Dendritic cell treated with granulocyte-macrophage colony-stimulating factor and Interleukin-4, amounts not matched to agents 40 ng/mL and 50 ng/mL, for 4 days (primary cell): ENCODE results near the gene SGCA.

Experiments
- H3K27ac Mint-ChIP-seq: one replicate; pipeline ENCODE4 v1.8.0; 2022; ENCODE audit warnings: mild to moderate bottlenecking, mixed read lengths
- H3K27me3 Mint-ChIP-seq: one replicate; pipeline ENCODE4 v1.8.0; 2022; ENCODE audit warnings: mild to moderate bottlenecking, mixed read lengths
- H3K36me3 Mint-ChIP-seq: one replicate; pipeline ENCODE4 v1.8.0; 2022; ENCODE audit warnings: low read depth, mixed read lengths
- H3K4me1 Mint-ChIP-seq: one replicate; pipeline ENCODE4 v1.8.0; 2022; ENCODE audit warnings: low read depth, mixed read lengths
- H3K4me3 Mint-ChIP-seq: one replicate; pipeline ENCODE4 v1.8.0; 2022; ENCODE audit warnings: mild to moderate bottlenecking, moderate library complexity, mixed read lengths
- H3K9me3 Mint-ChIP-seq: one replicate; pipeline ENCODE4 v1.8.0; 2022; ENCODE audit warnings: mixed read lengths
- intact Hi-C: fragments of 100-400 bp; cut with micrococcal nuclease; formaldehyde crosslinking; loops from one replicate; pipeline ENCODE4 v1.15.0; 2022

SGCA gene

DNA sequence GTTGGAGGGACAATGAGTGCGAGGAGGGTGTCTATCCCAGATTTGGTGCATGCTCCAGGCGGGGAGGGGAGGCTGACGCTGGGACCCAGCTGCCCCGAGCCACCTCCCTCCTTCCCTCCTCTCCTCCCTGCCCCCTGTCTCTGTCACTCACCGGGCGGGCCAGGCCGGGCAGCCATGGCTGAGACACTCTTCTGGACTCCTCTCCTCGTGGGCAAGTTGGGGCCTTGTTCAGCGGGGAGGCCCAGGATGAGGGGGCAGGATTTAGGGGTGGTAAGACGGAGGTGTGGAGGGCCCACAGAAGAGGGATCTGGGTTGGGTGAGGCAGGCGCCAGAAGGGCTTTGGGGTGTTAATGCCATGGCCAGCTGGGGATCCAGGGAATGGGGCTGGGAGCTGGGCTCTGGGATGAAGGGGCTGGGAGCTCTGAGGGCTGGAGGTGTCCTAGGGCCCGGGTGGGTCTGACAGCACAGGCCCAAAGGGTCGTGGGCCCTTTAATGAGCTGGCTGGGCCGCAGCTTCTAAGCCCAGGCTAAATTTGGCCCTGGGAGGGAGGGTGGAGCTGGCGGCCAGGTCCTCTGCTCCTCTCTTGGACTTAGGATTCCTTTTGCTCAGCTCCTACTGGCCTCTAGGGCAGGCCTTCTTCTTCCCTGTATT is at the start of gene SGCA:
Gene SGCA (plus strand): TSS at position 139 of the 651 bp plus-strand sequence. CDS start 36 bp downstream, at position 175.
- H3K36me3 Mint-ChIP-seq = no peaks in the 10 kb centered on the region
- peaks cover 45% of the 10 kb centered on the region for H3K27me3 Mint-ChIP-seq
- no peaks in the 10 kb centered on the region for H3K9me3 Mint-ChIP-seq
- peak within 1 kb of the TSS; percentile 3 for H3K27ac Mint-ChIP-seq
- H3K4me1 Mint-ChIP-seq = peaks cover 41% of the 10 kb centered on the region
- intact Hi-C loops = no loop called here
- H3K4me3 Mint-ChIP-seq = no peak within 1 kb of the TSS

DNA sequence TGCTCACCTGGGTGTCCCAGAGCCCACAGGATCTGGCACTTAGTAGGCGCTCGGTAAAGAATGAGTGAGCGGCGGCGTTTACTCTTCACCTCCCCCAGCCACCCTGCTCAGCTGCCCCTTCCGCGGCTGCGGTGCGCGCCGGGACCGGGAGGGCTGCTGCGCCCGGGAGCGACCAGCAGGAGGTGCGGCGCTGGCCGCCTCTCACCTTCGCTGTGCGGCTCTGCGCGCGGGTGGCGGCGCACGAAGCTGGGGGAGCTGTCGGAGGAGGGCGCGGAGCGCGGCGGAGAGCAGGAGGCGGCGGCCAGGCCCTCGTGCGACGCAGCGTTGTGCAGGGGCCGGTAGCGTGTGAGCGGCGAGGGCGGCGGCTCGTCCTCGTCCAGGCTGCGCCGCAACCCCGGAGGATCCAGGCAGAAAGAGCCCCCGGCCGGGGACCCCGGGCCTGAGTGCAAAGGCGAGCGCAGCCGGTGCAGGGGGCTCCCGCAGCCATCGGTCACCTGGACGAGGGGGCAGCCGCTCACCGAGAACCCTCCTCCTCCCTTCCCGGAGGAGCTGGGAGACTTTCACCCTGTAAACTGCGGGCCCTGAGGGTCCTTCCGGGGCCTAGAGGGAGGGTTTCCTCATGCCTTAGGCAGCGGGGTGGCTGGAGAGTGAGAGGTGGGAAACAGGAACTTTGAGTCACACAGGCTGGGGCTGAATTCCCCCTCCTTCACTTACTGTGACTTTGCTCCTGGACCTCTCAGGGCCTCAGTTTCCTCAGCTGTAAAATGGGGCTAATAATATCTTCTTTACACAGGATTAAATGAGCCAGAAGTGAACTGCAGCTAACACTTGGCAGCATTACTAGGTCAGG is 48.4 kb upstream of the SGCA start:
- no peaks in the 10 kb centered on the region for H3K9me3 Mint-ChIP-seq
- H3K27me3 Mint-ChIP-seq = peaks cover 93% of the 10 kb centered on the region
- peaks cover 23% of the 10 kb centered on the region for H3K4me1 Mint-ChIP-seq
- H3K36me3 Mint-ChIP-seq = no peaks in the 10 kb centered on the region
- no peak overlapping the region for H3K27ac Mint-ChIP-seq
- intact Hi-C loops = no loop called here
- H3K4me3 Mint-ChIP-seq = peak overlapping the region; percentile 63

DNA sequence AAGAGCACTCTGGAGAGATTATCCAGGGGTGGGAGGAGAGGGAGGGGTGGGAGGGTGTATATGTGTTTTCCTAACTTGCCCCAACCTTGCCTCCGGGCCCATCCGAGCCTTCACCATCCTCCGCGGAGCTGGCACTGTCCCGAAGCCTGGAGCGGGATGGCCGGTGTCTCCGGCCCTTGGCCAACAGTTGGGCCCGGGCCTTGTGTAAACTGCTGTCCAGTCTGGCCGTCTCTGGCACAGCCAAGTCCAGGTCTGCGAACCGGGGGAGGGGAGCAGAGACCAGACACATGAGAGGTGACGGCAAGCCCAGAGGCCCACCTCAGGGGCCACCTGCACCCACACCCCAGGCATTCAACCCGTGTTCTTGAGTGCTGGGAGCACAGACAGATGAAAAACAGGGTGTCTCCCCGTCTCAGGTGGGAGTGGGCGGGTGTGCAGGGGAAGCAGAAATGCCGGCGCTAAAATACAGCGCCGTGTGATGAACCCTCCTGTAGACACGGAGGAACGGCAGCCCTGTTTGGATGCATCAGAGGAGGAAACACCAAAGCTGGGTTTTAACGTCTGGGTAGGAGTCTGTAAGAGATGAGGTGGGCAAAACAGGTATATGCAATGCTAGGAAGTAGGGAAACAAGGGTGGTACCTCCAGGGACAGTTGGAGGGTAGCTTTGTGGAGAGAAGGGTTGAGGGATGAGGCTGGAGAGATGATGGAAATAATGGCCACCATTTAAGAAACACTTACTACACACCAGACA is 47.6 kb upstream of the SGCA start:
- H3K27ac Mint-ChIP-seq = no peak overlapping the region
- no peak overlapping the region for H3K4me3 Mint-ChIP-seq
- no peaks in the 10 kb centered on the region for H3K36me3 Mint-ChIP-seq
- peaks cover 95% of the 10 kb centered on the region for H3K27me3 Mint-ChIP-seq
- peaks cover 23% of the 10 kb centered on the region for H3K4me1 Mint-ChIP-seq
- H3K9me3 Mint-ChIP-seq = no peaks in the 10 kb centered on the region
- intact Hi-C loops = no loop called here

DNA sequence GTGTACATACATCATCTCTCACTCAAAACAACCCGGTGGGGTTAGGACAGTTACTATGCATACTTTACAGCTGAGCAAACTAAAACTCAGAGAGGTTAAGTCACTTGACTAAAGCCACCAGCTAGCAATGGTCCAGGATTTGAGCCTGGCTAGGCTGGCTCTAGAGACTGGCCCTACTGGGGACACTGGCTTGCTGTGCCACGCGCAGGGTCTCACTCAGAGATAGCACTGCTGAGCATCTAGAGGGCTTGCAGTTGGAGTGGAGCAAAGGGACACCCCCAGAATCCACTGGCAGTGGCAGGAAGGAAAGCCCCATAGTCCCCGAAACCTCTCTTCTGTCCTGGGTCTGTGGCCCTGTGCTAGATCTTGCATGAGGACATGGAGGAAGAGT is 47.0 kb upstream of the SGCA start:
- Mint-ChIP-seq H3K27me3 (peaks cover 95% of the 10 kb centered on the region), H3K36me3 (no peaks in the 10 kb centered on the region), H3K9me3 (no peaks in the 10 kb centered on the region), H3K27ac (no peak overlapping the region), H3K4me3 (no peak overlapping the region), H3K4me1 (peaks cover 18% of the 10 kb centered on the region)
- intact Hi-C loops = no loop called here

DNA sequence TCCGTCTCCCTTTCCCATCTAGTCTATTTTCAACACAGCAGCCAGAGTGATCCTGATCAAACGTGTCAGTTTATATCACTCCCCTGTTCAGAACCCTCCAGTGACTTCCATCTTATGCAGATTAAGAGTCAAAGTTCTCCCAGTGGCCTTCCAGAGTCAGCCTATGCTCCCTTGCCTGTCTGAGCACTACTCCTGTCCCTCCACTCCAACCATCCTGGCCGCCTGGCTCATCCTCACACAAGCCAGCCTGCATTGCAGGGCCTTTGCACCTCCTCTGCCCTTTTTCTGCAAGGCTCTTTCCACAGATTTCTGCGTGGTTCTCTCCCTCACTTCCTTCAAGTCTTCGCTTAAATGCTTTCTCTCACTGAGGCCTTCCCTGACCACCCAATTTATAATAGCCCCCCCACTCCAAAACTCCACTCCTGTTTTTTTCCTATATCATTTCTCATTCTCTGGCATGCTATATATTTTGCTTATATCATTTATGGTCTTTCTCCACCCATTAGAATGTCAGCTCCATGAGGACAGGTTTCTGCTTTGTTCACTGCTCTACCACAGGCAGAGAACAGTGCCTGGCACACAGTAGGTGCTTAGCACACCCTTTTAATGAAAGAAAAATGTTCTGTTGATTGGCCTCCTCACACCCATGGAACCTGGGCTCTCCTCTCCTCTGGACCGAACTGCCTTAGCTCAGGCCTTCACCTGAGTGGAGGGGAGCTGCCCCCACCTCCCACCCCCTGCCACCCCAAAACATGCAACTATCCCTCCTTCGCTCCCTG is 45.1 kb upstream of the SGCA start:
- Mint-ChIP-seq H3K27me3 (peaks cover 90% of the 10 kb centered on the region), H3K27ac (no peak overlapping the region), H3K36me3 (no peaks in the 10 kb centered on the region), H3K9me3 (no peaks in the 10 kb centered on the region), H3K4me3 (no peak overlapping the region), H3K4me1 (peaks cover 7% of the 10 kb centered on the region)
- intact Hi-C loops = no loop called here

DNA sequence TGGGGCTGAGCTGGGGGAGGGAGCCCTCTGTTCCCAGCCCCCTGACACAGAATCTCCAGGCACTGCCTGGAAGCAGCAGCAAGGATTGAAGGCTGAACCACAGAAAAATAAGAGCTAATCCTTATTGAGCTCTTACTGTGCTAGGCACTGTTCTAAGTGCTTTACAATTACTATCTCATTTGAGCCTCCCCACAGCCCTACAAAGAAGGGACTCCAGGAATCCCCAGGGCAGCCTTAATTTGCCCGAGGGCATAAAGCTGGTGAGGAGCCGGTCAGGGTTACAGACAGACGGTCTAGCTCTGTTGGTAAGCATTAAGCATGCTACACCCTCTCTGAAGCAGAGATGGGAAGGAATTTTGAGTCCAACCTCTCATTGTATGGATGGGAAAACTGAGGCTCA is 42.9 kb upstream of the SGCA start:
- H3K27ac Mint-ChIP-seq = no peak overlapping the region
- H3K27me3 Mint-ChIP-seq = peaks cover 90% of the 10 kb centered on the region
- no peaks in the 10 kb centered on the region for H3K9me3 Mint-ChIP-seq
- H3K36me3 Mint-ChIP-seq = no peaks in the 10 kb centered on the region
- H3K4me3 Mint-ChIP-seq = no peak overlapping the region
- intact Hi-C loops = no loop called here
- H3K4me1 Mint-ChIP-seq = peaks cover 6% of the 10 kb centered on the region

DNA sequence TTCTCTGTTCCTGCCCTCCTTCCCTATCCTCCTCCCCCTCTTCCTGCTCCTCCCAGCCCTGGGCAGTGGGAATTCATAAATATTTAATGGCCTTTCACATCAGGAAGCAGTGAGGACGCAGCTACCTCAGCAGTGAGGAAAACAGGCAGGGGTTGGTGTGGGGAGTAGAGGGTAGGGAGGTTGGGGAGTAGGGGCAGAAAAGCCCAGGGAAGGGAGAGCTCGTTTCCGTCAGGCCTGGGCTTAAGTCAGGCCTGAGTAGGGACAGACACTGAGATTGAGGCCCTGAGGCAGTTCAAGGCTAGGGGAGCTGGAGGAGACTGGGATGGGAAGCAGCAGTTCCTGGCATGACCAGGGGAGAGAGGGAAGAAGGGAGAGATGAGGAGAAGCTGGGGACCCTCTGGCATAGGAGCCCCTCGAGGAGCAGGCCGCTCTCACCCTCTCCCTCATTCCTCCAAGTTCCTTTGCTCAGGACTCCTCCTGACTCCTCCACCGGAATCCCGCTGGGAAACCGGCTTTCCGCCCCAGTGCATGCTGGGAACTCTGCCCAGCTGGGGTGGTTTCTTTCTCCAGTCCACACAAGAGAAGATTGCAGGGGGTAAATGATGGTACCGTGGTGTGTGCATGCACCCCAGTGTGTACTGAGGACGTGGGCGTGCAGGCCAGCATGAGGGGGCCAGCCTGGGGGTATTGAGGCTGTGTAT is 42.0 kb upstream of the SGCA start:
- Mint-ChIP-seq H3K36me3 (no peaks in the 10 kb centered on the region), H3K9me3 (no peaks in the 10 kb centered on the region), H3K4me1 (peaks cover 15% of the 10 kb centered on the region), H3K4me3 (no peak overlapping the region), H3K27me3 (peaks cover 90% of the 10 kb centered on the region), H3K27ac (no peak overlapping the region)
- intact Hi-C loops = no loop called here

DNA sequence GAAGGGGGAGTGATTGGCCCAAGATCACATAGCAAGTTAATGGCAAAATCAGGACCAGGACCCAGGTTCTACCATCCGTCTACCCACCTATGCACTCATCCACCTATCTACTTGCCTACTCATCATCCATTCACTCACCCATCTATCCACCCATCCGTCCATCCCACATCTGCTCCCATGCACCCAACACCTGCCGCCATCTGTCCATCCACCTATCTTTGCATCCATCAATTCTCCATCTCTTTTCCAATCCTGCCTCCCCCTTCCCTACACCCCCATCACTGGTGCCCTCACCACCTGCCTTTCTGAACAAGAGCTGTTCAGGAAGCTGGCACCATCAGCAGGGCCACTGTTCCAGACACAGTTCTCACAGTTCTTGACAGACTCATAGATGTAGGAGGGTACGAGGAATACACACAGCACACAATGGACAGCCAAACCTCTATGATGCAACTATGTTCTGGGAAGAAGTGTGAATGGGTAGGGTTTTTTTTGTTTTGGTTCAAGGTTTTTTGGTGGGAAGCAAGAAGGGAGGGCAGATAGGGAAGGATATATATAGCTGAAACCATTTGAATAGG is 40.3 kb upstream of the SGCA start:
- Mint-ChIP-seq H3K4me3 (no peak overlapping the region), H3K36me3 (no peaks in the 10 kb centered on the region), H3K9me3 (no peaks in the 10 kb centered on the region), H3K4me1 (peaks cover 22% of the 10 kb centered on the region), H3K27me3 (peaks cover 85% of the 10 kb centered on the region), H3K27ac (no peak overlapping the region)
- intact Hi-C loops = loop anchor here (5.0 kb wide), 1 partner anchor 37 kb away; no protein-coding TSS in a partner anchor

DNA sequence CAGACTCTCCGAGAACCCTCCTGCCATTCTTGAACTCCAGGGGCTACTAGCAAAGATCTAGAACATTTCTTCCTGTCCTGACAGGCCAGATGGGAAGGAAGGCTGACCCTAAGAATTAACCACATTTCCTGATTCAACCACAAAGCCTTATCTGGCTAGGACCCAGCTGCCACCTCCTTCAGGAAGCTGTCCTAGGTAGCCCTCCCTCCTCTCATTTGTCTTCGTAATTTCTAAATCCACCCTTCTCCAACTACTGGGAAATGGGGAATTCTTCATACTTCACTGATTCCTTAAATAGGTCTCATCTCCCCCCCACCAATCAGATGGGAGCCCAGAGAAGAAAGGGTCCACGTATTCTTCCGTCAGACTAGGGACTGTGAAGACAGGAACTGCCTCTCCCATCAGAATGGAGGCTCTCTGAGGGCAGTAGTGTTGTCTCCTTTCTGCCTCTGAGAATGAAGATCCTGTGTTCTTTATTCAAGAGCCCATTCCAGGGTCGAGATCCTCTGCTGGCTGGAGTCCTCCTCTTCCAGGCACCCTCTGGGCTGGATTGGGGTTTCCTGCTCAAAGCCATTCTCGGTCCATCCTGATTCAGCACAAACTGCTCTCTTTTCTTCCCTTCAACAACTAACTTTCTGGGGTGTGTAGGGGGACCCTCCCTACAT is 38.0 kb upstream of the SGCA start:
- peaks cover 6% of the 10 kb centered on the region for H3K36me3 Mint-ChIP-seq
- H3K4me3 Mint-ChIP-seq = no peak overlapping the region
- no peak overlapping the region for H3K27ac Mint-ChIP-seq
- H3K27me3 Mint-ChIP-seq = peaks cover 78% of the 10 kb centered on the region
- H3K9me3 Mint-ChIP-seq = no peaks in the 10 kb centered on the region
- intact Hi-C loops = loop anchor here (5.0 kb wide), 1 partner anchor 34 kb away; no protein-coding TSS in a partner anchor
- H3K4me1 Mint-ChIP-seq = peaks cover 43% of the 10 kb centered on the region

DNA sequence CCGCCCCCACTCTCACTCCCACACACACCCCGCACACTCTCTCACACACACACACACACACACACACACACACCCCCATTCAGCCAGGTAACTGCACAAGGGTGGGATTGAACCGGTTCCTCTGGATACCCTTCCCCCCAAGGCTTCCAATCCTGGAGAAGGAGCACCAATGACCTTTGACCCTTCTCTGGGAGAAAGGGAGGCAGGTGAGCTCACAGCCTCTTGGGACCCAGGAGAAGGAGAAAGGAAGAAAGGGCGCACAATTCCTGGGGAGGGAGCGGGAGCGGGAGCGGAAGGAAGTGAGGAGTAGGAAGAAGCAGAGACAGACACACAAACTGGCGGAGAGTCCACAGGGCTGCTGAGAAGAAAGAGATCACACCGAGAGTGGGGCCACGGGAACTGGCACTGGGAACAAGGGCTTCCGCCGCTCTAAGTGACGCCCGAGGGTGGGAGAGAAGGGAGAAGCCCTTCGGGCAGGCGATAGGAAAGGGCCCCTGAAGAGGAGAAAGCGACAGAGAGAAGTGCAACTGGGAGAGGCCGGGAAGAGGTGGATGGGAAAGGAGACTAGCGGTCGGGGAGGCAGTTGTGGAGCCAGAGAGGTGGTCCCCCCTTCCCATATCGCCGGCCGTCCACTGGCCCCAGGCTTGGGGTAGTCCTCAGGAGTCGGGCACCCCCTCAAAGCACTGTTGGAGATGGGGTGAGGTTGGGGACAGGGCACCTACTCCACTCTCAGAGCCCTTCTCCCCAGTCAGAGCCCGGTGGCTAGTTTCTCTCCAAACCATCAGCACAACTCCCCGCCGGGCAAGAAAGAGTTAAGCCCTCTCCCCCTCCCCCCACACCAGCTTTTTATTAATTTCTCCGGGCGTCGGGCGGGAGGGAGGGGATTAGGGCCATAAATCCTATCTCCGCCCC is 37.1 kb upstream of the SGCA start:
- Mint-ChIP-seq H3K4me3 (peak overlapping the region; percentile 61), H3K4me1 (peaks cover 43% of the 10 kb centered on the region), H3K27ac (peak overlapping the region; percentile 12), H3K36me3 (peaks cover 14% of the 10 kb centered on the region), H3K9me3 (no peaks in the 10 kb centered on the region), H3K27me3 (peaks cover 70% of the 10 kb centered on the region)
- intact Hi-C loops = loop anchor here (5.0 kb wide), 1 partner anchor 34 kb away; no protein-coding TSS in a partner anchor

DNA sequence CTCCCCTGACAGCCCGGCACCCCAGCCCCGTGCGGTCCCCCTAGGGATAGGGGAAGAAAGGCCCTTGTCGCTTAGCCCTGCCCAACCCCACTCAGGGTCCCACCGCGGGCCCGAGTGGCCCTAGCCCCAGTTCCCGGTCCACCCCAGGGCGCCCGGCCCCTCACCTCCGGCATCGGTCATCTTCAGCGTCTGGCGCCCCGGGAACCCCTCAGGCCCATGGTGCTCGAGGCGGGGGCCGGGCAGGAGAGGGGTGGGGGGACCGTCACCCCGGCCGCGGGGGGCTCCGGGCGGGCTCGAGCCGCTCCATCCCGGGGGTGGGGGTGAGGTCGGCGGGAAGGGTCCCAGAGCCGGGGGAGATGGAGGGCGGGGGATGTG is 36.5 kb upstream of the SGCA start:
- H3K27me3 Mint-ChIP-seq = peaks cover 65% of the 10 kb centered on the region
- peak overlapping the region; percentile 67 for H3K4me3 Mint-ChIP-seq
- intact Hi-C loops = loop anchor here (5.0 kb wide), 1 partner anchor 33 kb away; no protein-coding TSS in a partner anchor
- H3K36me3 Mint-ChIP-seq = peaks cover 20% of the 10 kb centered on the region
- H3K4me1 Mint-ChIP-seq = peaks cover 49% of the 10 kb centered on the region
- H3K27ac Mint-ChIP-seq = no peak overlapping the region
- no peaks in the 10 kb centered on the region for H3K9me3 Mint-ChIP-seq
